MM.1S (cell line): ENCODE data around the gene NBPF4.

Experiments
- CTCF ChIP-seq: fragments of 300-600 bp; sonication (generic); IDR thresholded peaks from 2 replicates; pipeline ENCODE4 v1.5.1; 2016; ENCODE audit warnings: antibody characterized with exemption, low read length, mixed read lengths
- EZH2 ChIP-seq: fragments of 300-600 bp; sonication (generic); optimal IDR thresholded peaks from 2 replicates; pipeline ENCODE3; 2017; ENCODE audit warnings: low read depth, mild to moderate bottlenecking, antibody characterized with exemption, low read length, mixed read lengths
- EZH2phosphoT487 ChIP-seq: fragments of 300-600 bp; sonication (generic); IDR thresholded peaks from 2 replicates; pipeline ENCODE4 v1.6.1; 2018; ENCODE audit warnings: antibody characterized with exemption, low read length

- no peak for TF ChIP-seq CTCF
- TF ChIP-seq EZH2phosphoT487 = no peak
- TF ChIP-seq EZH2 = no peak
Observed at GRCh38 chr1:108179018-108179417, 64.9 kb downstream of the NBPF4 start.
